ENCODE data around the gene WDR35. TPM values are rescaled to one million over a fixed set of nuclear protein-coding genes. Genes with fewer than 3 reads are reported as not detected.

Gene WDR35
- total RNA-seq, 4 donors from 2014 or later = 17.6 to 19.2 (median 18.1) TPM

GRCh38 chr2:19868224-19868623 is 121.7 kb downstream of the WDR35 start:
- H3K36me3 ChIP-seq = no peaks in the 10 kb centered on the region
- WGBS, 2 donors = 76 to 78% methylated on average over 7 of the region's 7 CpGs
- H3K27me3 ChIP-seq = no peaks in the 10 kb centered on the region
- no peaks in the 10 kb centered on the region for H3K9me3 ChIP-seq
- H3K4me1 ChIP-seq = peaks cover 5 to 13% of the 10 kb centered on the region in 2 donors
- intact Hi-C loops (cut with DNase I) = loop anchor here (10.0 kb wide), 2 partner anchors 503 to 1123 kb away; no protein-coding TSS in a partner anchor
- DNase-seq = no peak
- no peak overlapping the region for H3K27ac ChIP-seq
- no peak for TF ChIP-seq POLR2A (IDR thresholded peaks at IDR 0.05)
- no peak for TF ChIP-seq CTCF (IDR thresholded peaks at IDR 0.05)
- peak overlapping the region in 1 of 3 donors; percentile 36 for H3K4me3 ChIP-seq (replicated peaks in 1 of 3)

GRCh38 chr2:19866771-19867170 is 123.1 kb downstream of the WDR35 start:
- no peak for TF ChIP-seq POLR2A (IDR thresholded peaks at IDR 0.05)
- H3K36me3 ChIP-seq = no peaks in the 10 kb centered on the region
- no peak overlapping the region for H3K4me3 ChIP-seq (replicated peaks in 1 of 3)
- intact Hi-C loops (cut with DNase I) = loop anchor here (10.0 kb wide), 2 partner anchors 502 to 1122 kb away; no protein-coding TSS in a partner anchor
- H3K27me3 ChIP-seq = no peaks in the 10 kb centered on the region
- 92 to 100% methylated on average over 1 to 2 of the region's 2 CpGs for WGBS, 2 donors
- no peak overlapping the region for H3K27ac ChIP-seq
- no peak for DNase-seq
- H3K4me1 ChIP-seq = peaks cover 5 to 13% of the 10 kb centered on the region in 2 donors
- no peaks in the 10 kb centered on the region for H3K9me3 ChIP-seq

- intact Hi-C loops (cut with DNase I) = loop anchor here (10.0 kb wide), 2 partner anchors 500 to 1120 kb away; no protein-coding TSS in a partner anchor
- no peak for DNase-seq
- Histone ChIP-seq H3K4me3 (replicated peaks in 1 of 3) (no peak overlapping the region), H3K36me3 (no peaks in the 10 kb centered on the region), H3K27me3 (no peaks in the 10 kb centered on the region), H3K27ac (no peak overlapping the region), H3K4me1 (peaks cover 5 to 13% of the 10 kb centered on the region in 2 donors), H3K9me3 (no peaks in the 10 kb centered on the region)
- TF ChIP-seq POLR2A (IDR thresholded peaks at IDR 0.05) = no peak
- TF ChIP-seq CTCF (IDR thresholded peaks at IDR 0.05) = no peak
- 87 to 94% methylated on average over 2 of the region's 2 CpGs for WGBS, 2 donors
These were observed 124.8 kb downstream of the WDR35 start for GRCh38 chr2:19865151-19865550.

GRCh38 chr2:19864381-19864780 is 125.5 kb downstream of the WDR35 start:
- intact Hi-C loops (cut with DNase I) = loop anchor here (5.0 to 10.0 kb wide), 3 partner anchors 500 to 1342 kb away; no protein-coding TSS in a partner anchor
- 84 to 92% methylated on average over 11 of the region's 11 CpGs for WGBS, 2 donors

GRCh38 chr2:19863303-19864041 is 126.4 kb downstream of the WDR35 start:
- Histone ChIP-seq H3K9me3 (no peaks in the 10 kb centered on the region), H3K27me3 (no peaks in the 10 kb centered on the region), H3K36me3 (no peaks in the 10 kb centered on the region), H3K4me1 (peaks cover 5 to 6% of the 10 kb centered on the region in 2 donors), H3K4me3 (replicated peaks in 1 of 3) (no peak overlapping the region), H3K27ac (no peak overlapping the region)
- DNase-seq = peak; percentile 65 to 69
- WGBS, 2 donors = 13 to 17% methylated on average over 17 to 29 of the region's 33 CpGs
- intact Hi-C loops (cut with DNase I) = loop anchor here (5.0 to 10.0 kb wide), 3 partner anchors 499 to 1341 kb away; no protein-coding TSS in a partner anchor
- TF ChIP-seq POLR2A (IDR thresholded peaks at IDR 0.05) (no peak), CTCF (IDR thresholded peaks at IDR 0.05) (peak; percentile 86 to 98 (median 92))

More at GRCh38 chr2:19864381-19864780, 125.5 kb downstream of the WDR35 start:
- Histone ChIP-seq H3K27ac (no peak overlapping the region), H3K36me3 (no peaks in the 10 kb centered on the region), H3K4me1 (peaks cover 5 to 13% of the 10 kb centered on the region in 2 donors), H3K27me3 (no peaks in the 10 kb centered on the region), H3K4me3 (replicated peaks in 1 of 3) (no peak overlapping the region), H3K9me3 (no peaks in the 10 kb centered on the region)
- DNase-seq = no peak
- no peak for TF ChIP-seq CTCF (IDR thresholded peaks at IDR 0.05)
- TF ChIP-seq POLR2A (IDR thresholded peaks at IDR 0.05) = no peak
